Keratinocyte (primary cell): ENCODE results near the gene CDH18.

ENCODE experiments used
- EZH2 ChIP-seq: IDR thresholded peaks from one replicate; pipeline ENCODE4 v1.6.1; 2012; ENCODE audit warnings: inconsistent platforms, mild to moderate bottlenecking, low read length, moderate library complexity
- TF ChIP-seq, protein P1 (sequence below), 3 experiments: IDR thresholded peaks in 1 of 3; conservative IDR thresholded peaks in 1 of 3; optimal IDR thresholded peaks in 1 of 3; 2 replicates in 2 of 3; 3 replicates in 1 of 3; pipeline versions ENCODE3 to v1.5.1; 2011; ENCODE audit warnings: low read length in 3 of 3, mild to moderate bottlenecking in 3 of 3, moderate library complexity in 2 of 3, control low read depth in 1 of 3, inconsistent platforms in 1 of 3; ENCODE audit not compliant: insufficient read depth in 2 of 3; ENCODE audit errors: extremely low read depth in 1 of 3

- TF ChIP-seq, protein P1, sequence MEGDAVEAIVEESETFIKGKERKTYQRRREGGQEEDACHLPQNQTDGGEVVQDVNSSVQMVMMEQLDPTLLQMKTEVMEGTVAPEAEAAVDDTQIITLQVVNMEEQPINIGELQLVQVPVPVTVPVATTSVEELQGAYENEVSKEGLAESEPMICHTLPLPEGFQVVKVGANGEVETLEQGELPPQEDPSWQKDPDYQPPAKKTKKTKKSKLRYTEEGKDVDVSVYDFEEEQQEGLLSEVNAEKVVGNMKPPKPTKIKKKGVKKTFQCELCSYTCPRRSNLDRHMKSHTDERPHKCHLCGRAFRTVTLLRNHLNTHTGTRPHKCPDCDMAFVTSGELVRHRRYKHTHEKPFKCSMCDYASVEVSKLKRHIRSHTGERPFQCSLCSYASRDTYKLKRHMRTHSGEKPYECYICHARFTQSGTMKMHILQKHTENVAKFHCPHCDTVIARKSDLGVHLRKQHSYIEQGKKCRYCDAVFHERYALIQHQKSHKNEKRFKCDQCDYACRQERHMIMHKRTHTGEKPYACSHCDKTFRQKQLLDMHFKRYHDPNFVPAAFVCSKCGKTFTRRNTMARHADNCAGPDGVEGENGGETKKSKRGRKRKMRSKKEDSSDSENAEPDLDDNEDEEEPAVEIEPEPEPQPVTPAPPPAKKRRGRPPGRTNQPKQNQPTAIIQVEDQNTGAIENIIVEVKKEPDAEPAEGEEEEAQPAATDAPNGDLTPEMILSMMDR (optimal IDR thresholded peaks at IDR 0.05 in 1 of 3, IDR thresholded peaks at IDR 0.05 in 1 of 3, conservative IDR thresholded peaks at IDR 0.05 in 1 of 3; ENCODE audit: extremely low read depth in 1 of 3, insufficient read depth in 2 of 3, low read length in 3 of 3), result no peak
- no peak for TF ChIP-seq EZH2
Measured at GRCh38 chr5:19531374-19531952, 456.5 kb downstream of the CDH18 start.
